Prostate gland (tissue), 2 donors: Measurements from ENCODE around the gene EIF4EBP2. TPM values are rescaled to one million over a fixed set of nuclear protein-coding genes. Genes with fewer than 3 reads are reported as not detected.

Experiments used
- DNase-seq: peaks from one replicate; pipeline ENCODE4 v3.0.0-alpha.2; 2019; ENCODE audit warnings: low spot score
- H3K27ac ChIP-seq, 2 donors: fragments of 200-600 bp; sonication (generic); 2 replicates each; pipeline ENCODE4 v1.5.1; 2017 to 2019
- H3K27me3 ChIP-seq: fragments of 200-600 bp; sonication (generic); replicated peaks from 2 replicates; pipeline ENCODE4 v1.5.1; 2019; ENCODE audit not compliant: insufficient read depth
- H3K36me3 ChIP-seq, 2 donors: fragments of 200-600 bp; sonication (generic); 1 replicate in 1 of 2; 2 replicates in 1 of 2; pipeline versions ENCODE4 v1.5.1 to v1.8.1; 2017 to 2019
- H3K4me1 ChIP-seq: fragments of 200-600 bp; sonication (generic); replicated peaks from 2 replicates; pipeline ENCODE4 v1.5.1; 2019
- H3K4me3 ChIP-seq, 2 donors: fragments of 200-600 bp; sonication (generic); 2 replicates each; pipeline ENCODE4 v1.5.1; 2017 to 2019
- H3K9me3 ChIP-seq: fragments of 200-600 bp; sonication (generic); 2 replicates; pipeline ENCODE4 v1.5.1; 2017
- POLR2A ChIP-seq: fragments of 450-650 bp; IDR thresholded peaks from one replicate; pipeline ENCODE4 v1.6.1; 2016; ENCODE audit warnings: antibody characterized with exemption, mild to moderate bottlenecking
- POLR2AphosphoS5 ChIP-seq: sonication (generic); formaldehyde crosslinking; IDR thresholded peaks from one replicate; pipeline ENCODE4 v1.6.1; 2017; ENCODE audit warnings: antibody characterized with exemption
- WGBS: methylation state at CpG from one replicate; pipeline ENCODE4 v1.1.5; 2018; 5-methylcytosine and 5-hydroxymethylcytosine counted together
- intact Hi-C: fragments of 100-400 bp; cut with DNase I; formaldehyde crosslinking; loops from one replicate; pipeline ENCODE4 v1.14.2; 2022
- total RNA-seq, 2 donors: library from RNA; depleted of rRNA; stranded (reverse); fragments of >200 nt; gene quantifications; one replicate each; pipeline ENCODE4 v1.1.0, GENCODE V29; 2016
- TF ChIP-seq, protein P1 (sequence below), 4 experiments: fragments of 200-600 bp in 2 of 4; fragments of 450-650 bp in 2 of 4; sonication (generic) in 2 of 4; IDR thresholded peaks; 1 replicate in 3 of 4; 2 replicates in 1 of 4; pipeline ENCODE4 v1.5.1; 2016 to 2019; ENCODE audit warnings: antibody characterized with exemption in 4 of 4, mild to moderate bottlenecking in 2 of 4, moderate library complexity in 2 of 4

The EIF4EBP2 gene
- total RNA-seq, 2 donors from 2014 or later, result 40.1 to 63.3 TPM

DNA sequence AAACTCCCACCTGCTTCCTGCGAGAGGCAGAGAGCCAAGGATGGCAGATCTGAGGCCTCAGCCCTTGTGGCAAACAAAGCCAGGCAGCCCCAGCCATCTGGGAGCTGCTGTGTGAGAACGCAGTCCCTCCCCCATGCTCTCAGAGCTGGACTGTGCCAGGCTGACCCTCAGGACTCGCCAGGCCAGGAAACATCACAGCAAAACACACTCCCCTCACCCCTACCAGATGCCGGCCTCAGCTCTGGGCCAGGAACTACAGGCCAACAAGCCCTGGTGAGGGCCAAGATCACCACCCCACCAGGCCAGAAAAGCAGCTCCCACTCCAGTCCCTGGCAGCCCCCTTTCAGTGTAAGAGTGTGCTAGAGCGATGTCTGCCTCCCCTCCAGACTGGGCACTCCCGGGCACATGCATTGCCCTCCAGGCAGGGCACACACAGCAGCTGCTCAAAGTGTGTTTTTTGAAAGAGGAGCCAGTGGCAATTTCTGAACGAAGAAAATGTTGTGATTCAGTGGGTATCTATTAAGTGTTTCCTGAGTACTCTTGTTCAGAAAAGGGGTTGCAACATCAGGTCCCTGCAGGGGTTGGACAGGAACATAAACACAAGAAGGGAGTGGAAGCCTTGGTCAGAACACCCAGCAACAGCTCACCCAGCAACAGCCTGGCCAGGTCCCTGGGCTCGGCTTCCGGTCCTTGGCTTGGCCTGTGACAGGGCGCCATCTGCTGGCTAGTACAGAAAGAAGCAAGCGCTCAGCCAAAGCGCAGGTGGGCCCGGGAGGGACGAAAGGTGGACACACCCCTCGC lies 39.8 kb upstream of the EIF4EBP2 start:
- no peaks in the 10 kb centered on the region for H3K4me1 ChIP-seq
- DNase-seq, result peak; percentile 90
- no peaks in the 10 kb centered on the region for H3K9me3 ChIP-seq
- WGBS, result 22% methylated on average over 15 of the region's 15 CpGs
- intact Hi-C loops, result loop anchor here (1.0 kb wide), 1 partner anchor 143 kb away; no protein-coding TSS in a partner anchor
- H3K36me3 ChIP-seq, result no peaks in the 10 kb centered on the region
- no peaks in the 10 kb centered on the region for H3K27me3 ChIP-seq
- TF ChIP-seq POLR2A (no peak), POLR2AphosphoS5 (peak; percentile 78)
- TF ChIP-seq, protein P1, sequence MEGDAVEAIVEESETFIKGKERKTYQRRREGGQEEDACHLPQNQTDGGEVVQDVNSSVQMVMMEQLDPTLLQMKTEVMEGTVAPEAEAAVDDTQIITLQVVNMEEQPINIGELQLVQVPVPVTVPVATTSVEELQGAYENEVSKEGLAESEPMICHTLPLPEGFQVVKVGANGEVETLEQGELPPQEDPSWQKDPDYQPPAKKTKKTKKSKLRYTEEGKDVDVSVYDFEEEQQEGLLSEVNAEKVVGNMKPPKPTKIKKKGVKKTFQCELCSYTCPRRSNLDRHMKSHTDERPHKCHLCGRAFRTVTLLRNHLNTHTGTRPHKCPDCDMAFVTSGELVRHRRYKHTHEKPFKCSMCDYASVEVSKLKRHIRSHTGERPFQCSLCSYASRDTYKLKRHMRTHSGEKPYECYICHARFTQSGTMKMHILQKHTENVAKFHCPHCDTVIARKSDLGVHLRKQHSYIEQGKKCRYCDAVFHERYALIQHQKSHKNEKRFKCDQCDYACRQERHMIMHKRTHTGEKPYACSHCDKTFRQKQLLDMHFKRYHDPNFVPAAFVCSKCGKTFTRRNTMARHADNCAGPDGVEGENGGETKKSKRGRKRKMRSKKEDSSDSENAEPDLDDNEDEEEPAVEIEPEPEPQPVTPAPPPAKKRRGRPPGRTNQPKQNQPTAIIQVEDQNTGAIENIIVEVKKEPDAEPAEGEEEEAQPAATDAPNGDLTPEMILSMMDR (IDR thresholded peaks at IDR 0.05), result peak; percentile 72 to 98 (median 90)
- peak overlapping the region; percentile 50 to 62 for H3K27ac ChIP-seq
- no peak overlapping the region for H3K4me3 ChIP-seq

DNA sequence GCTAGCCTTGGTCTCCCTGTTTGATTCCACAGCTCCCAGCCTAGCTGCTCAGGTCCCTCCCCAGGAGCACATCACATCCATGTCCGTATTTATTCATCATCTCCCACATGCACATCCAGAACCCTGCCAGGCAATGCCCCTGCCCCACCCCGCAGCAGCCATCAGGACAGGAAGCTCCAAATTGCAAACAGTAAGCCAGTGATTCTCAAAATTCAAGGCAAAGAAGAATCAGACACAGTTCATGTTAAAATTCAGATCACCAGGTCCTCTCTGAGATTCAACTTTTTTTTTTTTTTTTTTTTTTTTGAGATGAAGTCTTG lies 39.2 kb upstream of the EIF4EBP2 start:
- intact Hi-C loops, result loop anchor here (1.0 kb wide), 1 partner anchor 143 kb away; no protein-coding TSS in a partner anchor
- WGBS, result 39% methylated on average over 2 of the region's 2 CpGs
- no peak for DNase-seq
- Histone ChIP-seq H3K9me3 (no peaks in the 10 kb centered on the region), H3K4me1 (no peaks in the 10 kb centered on the region), H3K36me3 (no peaks in the 10 kb centered on the region), H3K4me3 (no peak overlapping the region), H3K27ac (no peak overlapping the region), H3K27me3 (no peaks in the 10 kb centered on the region)
- TF ChIP-seq POLR2AphosphoS5, result no peak
- TF ChIP-seq, protein P1 (IDR thresholded peaks at IDR 0.05), result no peak
- TF ChIP-seq POLR2A, result no peak

DNA sequence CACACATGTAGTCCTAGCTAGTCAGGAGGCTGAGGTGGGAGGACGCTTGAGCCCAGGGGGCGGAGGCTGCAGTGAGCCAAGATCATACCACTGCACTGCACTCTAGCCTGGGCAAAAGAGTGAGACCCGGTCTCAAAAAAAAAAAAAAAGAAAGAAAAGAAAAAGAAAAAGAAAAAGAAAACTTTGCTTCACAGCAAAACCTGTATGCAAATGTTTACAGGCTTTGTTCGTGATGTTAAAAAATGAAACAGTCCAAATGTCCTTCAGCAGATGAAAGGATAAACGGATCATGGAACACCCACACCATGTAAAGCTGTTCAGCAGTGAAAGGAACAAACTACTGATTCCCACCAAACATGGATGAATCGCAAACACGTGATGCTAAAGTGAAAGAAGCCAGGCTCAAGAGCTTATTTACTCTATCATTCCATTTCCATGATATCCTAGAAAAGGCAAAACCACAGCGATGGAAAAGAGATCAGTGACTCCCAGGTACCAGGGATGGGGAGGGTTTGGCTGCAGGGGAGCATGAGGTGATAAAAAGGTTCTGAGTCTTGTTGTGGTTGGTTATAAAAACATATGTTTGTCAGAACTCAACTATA lies 36.6 kb upstream of the EIF4EBP2 start:
- intact Hi-C loops, result no loop called here
- Histone ChIP-seq H3K4me3 (no peak overlapping the region), H3K9me3 (no peaks in the 10 kb centered on the region), H3K27me3 (no peaks in the 10 kb centered on the region), H3K27ac (no peak overlapping the region), H3K36me3 (no peaks in the 10 kb centered on the region), H3K4me1 (no peaks in the 10 kb centered on the region)
- no peak for DNase-seq
- TF ChIP-seq POLR2AphosphoS5 (peak; percentile 12), POLR2A (no peak)
- TF ChIP-seq, protein P1 (IDR thresholded peaks at IDR 0.05), result no peak
- WGBS, result 66% methylated on average over 8 of the region's 8 CpGs

DNA sequence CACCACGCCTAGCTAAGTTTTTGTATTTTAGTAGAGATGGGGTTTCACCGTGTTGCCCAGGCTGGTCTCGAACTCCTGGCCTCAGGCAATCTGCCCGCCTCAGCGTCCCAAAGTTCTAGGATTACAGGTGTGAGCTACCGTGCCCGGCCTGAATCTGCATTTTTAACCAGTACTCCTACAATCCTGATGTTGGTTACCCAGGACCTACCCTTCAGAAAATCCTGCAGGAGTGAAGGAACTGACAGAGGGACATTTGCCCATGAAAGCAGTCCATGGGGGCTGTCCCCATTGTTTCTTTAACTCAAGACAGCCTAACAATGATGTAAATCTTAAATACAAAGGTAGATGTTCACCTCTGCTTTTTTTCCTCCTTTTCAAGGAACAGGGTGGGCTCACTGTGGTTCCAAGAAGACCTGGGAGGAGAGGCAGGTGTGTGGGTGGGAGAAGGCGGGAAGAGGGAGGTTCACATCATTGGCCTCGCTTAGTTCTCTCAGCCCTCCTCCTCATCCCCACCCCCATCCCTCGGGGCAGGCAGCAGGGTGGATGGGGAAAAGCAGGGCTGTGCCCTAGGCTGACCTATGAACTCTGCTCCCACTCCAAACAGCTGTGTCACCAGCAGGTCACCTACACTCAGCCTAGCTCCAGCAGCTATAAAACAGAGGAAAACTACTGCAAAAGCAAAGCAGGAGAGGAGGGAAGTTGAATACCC lies 35.0 kb upstream of the EIF4EBP2 start:
- H3K9me3 ChIP-seq, result no peaks in the 10 kb centered on the region
- H3K36me3 ChIP-seq, result no peaks in the 10 kb centered on the region
- no peak for TF ChIP-seq POLR2A
- no peak for TF ChIP-seq POLR2AphosphoS5
- TF ChIP-seq, protein P1 (IDR thresholded peaks at IDR 0.05), result no peak
- no peak for DNase-seq
- no peak overlapping the region for H3K27ac ChIP-seq
- intact Hi-C loops, result no loop called here
- H3K27me3 ChIP-seq, result no peaks in the 10 kb centered on the region
- no peak overlapping the region for H3K4me3 ChIP-seq
- WGBS, result 80% methylated on average over 10 of the region's 10 CpGs
- no peaks in the 10 kb centered on the region for H3K4me1 ChIP-seq
